ENCODE results near the gene MISFA. TPM values are rescaled to one million over a fixed set of nuclear protein-coding genes. Genes with fewer than 3 reads are reported as not detected.
"Not testable (repeated sequence)": the region's sequence is repeated elsewhere in the genome, so short reads cannot be mapped to it uniquely, and the experiment has no call there.

MISFA gene
- total RNA-seq, 4 donors from 2014 or later, result 0.36 to 1.8 TPM; not detected in 2

GRCh38 chr11:18634140-18635032 is 34.8 kb downstream of the MISFA start, which contains the start of gene SPTY2D1:
Gene SPTY2D1 (minus strand): TSS chr11:18634342. CDS start chr11:18634257, 85 bp downstream.
- ATAC-seq (ENCODE audit: low FRiP score) (peak; percentile 100), DNase-seq (ENCODE audit: low spot score) (peak; percentile 98)
- no peak for TF ChIP-seq CTCF (IDR thresholded peaks at IDR 0.05)

- no peak for TF ChIP-seq CTCF (IDR thresholded peaks at IDR 0.05)
- DNase-seq (ENCODE audit: low spot score) (no peak), ATAC-seq (ENCODE audit: low FRiP score) (no peak)
These were observed 42.1 kb downstream of the MISFA start for GRCh38 chr11:18641677-18642076.

- not testable (repeated sequence) for DNase-seq (ENCODE audit: low spot score); ATAC-seq (ENCODE audit: low FRiP score)
These were observed 43.4 kb downstream of the MISFA start for GRCh38 chr11:18643034-18643433.

- no peak for ATAC-seq (ENCODE audit: low FRiP score)
These were observed 50.8 kb downstream of the MISFA start for GRCh38 chr11:18650353-18650752.

GRCh38 chr11:18650859-18651557 is 51.4 kb downstream of the MISFA start:
- no peak for ATAC-seq (ENCODE audit: low FRiP score)
- DNase-seq (ENCODE audit: low spot score), result no peak
- TF ChIP-seq CTCF (IDR thresholded peaks at IDR 0.05), result no peak

More at GRCh38 chr11:18650353-18650752, 50.8 kb downstream of the MISFA start:
- no peak for TF ChIP-seq CTCF (IDR thresholded peaks at IDR 0.05)
- DNase-seq (ENCODE audit: low spot score), result no peak

Other genes starting within 250 kb of the MISFA start
- gene LDHA, start 205.2 kb upstream of the MISFA start, total RNA-seq, result 100 to 1,000 TPM; 403 to 946 (median 700) TPM
- gene LDHC, start 187.5 kb upstream of the MISFA start, total RNA-seq, result under 1 TPM in 2 of 4 donors, not detected in 2; 0.19 to 0.60 TPM
- not detected for gene LDHAL6A, start 143.9 kb upstream of the MISFA start, total RNA-seq
- 100 to 1,000 TPM in 2 of 4 donors, 10 to 100 TPM in 2; 56.6 to 112 (median 96.7) TPM for gene TSG101, start 72.8 kb upstream of the MISFA start, total RNA-seq
- 10 to 100 TPM; 23.1 to 46.5 (median 31.2) TPM for gene UEVLD, start 11.1 kb upstream of the MISFA start, total RNA-seq
- gene SPTY2D1, start 34.6 kb downstream of the MISFA start, total RNA-seq, result 10 to 100 TPM; 15.9 to 40.7 (median 28.0) TPM
- 1 to 10 TPM; 3.4 to 8.3 (median 5.8) TPM for gene TMEM86A, start 99.0 kb downstream of the MISFA start, total RNA-seq
- under 1 TPM in 2 of 4 donors, not detected in 2; 0.13 to 0.24 TPM for gene IGSF22, start 126.4 kb downstream of the MISFA start, total RNA-seq
- gene PTPN5, start 192.0 kb downstream of the MISFA start, total RNA-seq, result 1 to 10 TPM in 3 of 4 donors, under 1 TPM in 1; 0.28 to 4.7 (median 1.5) TPM